IMR-90 (cell line): Measurements from ENCODE around the gene ARHGEF12. TPM values are rescaled to one million over a fixed set of nuclear protein-coding genes. Genes with fewer than 3 reads are reported as not detected.
A peak's percentile ranks its signal among the peaks of the same experiment; 100 is the strongest.

Experiments used
- ATAC-seq: fragments of 200-7000 bp; cut with Tn5 transposase; 2 replicates; pipeline ENCODE4 v1.9.1; 2020; ENCODE audit warnings: low read depth, mild to moderate bottlenecking, moderate library complexity
- BruUV-seq: library from RNA; stranded (reverse); fragments of 400-500 nt; replicated peaks from 2 replicates; lab custom pipeline; 2021; lab: Mats Ljungman, UMichigan
- CTCF ChIA-PET: fragments of 300-600 bp; formaldehyde crosslinking; extraction: SDS; loops from one replicate; lab custom pipeline; 2021; ENCODE audit warnings: antibody characterized with exemption; lab: Yijun Ruan, JAX
- POLR2A ChIA-PET: fragments of 300-600 bp; sonication (Branson Sonifier 250); formaldehyde crosslinking; loops from one replicate; lab custom pipeline; 2022; ENCODE audit warnings: antibody characterized with exemption; ENCODE audit not compliant: unreplicated experiment; lab: Charles Lee
- DNase-seq: peaks from one replicate; pipeline ENCODE4 v3.0.0; 2013
- H2AFZ ChIP-seq: replicated peaks from 2 replicates; pipeline ENCODE3; 2013; ENCODE audit warnings: low read length, mild to moderate bottlenecking; ENCODE audit not compliant: poor library complexity
- H2AK5ac ChIP-seq: 2 replicates; pipeline ENCODE4 v1.6.1; 2013; ENCODE audit warnings: low read depth, low read length, inconsistent platforms
- H2AK9ac ChIP-seq: replicated peaks from 2 replicates; pipeline ENCODE3; 2013; ENCODE audit warnings: mild to moderate bottlenecking, low read depth, low read length, moderate library complexity; ENCODE audit not compliant: poor library complexity
- H2BK120ac ChIP-seq: 2 replicates; pipeline ENCODE4 v1.6.1; 2013; ENCODE audit warnings: low read depth, low read length, inconsistent platforms
- H2BK15ac ChIP-seq: 3 replicates; pipeline ENCODE4 v1.6.1; 2013; ENCODE audit warnings: low read depth, low read length, inconsistent platforms
- H2BK20ac ChIP-seq: 2 replicates; pipeline ENCODE4 v1.6.1; 2013; ENCODE audit warnings: low read depth, mild to moderate bottlenecking, inconsistent platforms, low read length, moderate library complexity
- H2BK5ac ChIP-seq: 2 replicates; pipeline ENCODE4 v1.6.1; 2013; ENCODE audit warnings: mild to moderate bottlenecking, low read depth, low read length, inconsistent platforms; ENCODE audit not compliant: poor library complexity, severe bottlenecking
- H3K14ac ChIP-seq: replicated peaks from 2 replicates; pipeline ENCODE4 v1.6.1; 2013; ENCODE audit warnings: low read depth, low read length, inconsistent platforms
- H3K18ac ChIP-seq: 2 replicates; pipeline ENCODE4 v1.6.1; 2013; ENCODE audit warnings: low read depth, low read length, control low read depth
- H3K23ac ChIP-seq: 2 replicates; pipeline ENCODE4 v1.6.1; 2013; ENCODE audit warnings: low read depth, low read length, inconsistent platforms
- H3K27ac ChIP-seq: 2 replicates; pipeline ENCODE4 v1.5.1; 2013; ENCODE audit warnings: mild to moderate bottlenecking, control low read depth, low read length; ENCODE audit not compliant: insufficient read depth
- H3K27me3 ChIP-seq: 2 replicates; pipeline ENCODE4 v1.6.1; 2013; ENCODE audit warnings: low read length; ENCODE audit not compliant: control insufficient read depth, insufficient read depth
- H3K36me3 ChIP-seq: 2 replicates; pipeline ENCODE4 v1.6.1; 2013; ENCODE audit warnings: low read length, mixed read lengths; ENCODE audit not compliant: control insufficient read depth, insufficient read depth
- H3K4ac ChIP-seq: 2 replicates; pipeline ENCODE4 v1.6.1; 2013; ENCODE audit warnings: low read depth, low read length, inconsistent platforms
- H3K4me1 ChIP-seq: 2 replicates; pipeline ENCODE4 v1.6.1; 2013; ENCODE audit warnings: low read length, mixed read lengths; ENCODE audit not compliant: control insufficient read depth, insufficient read depth
- H3K4me2 ChIP-seq: 2 replicates; pipeline ENCODE4 v1.6.1; 2013; ENCODE audit warnings: low read depth, mild to moderate bottlenecking, control low read depth, low read length, moderate library complexity
- H3K4me3 ChIP-seq: 2 replicates; pipeline ENCODE4 v1.5.1; 2013; ENCODE audit warnings: low read depth, mild to moderate bottlenecking, control low read depth, low read length, moderate library complexity; ENCODE audit not compliant: insufficient read depth
- H3K56ac ChIP-seq: 2 replicates; pipeline ENCODE4 v1.6.1; 2013; ENCODE audit warnings: low read length, inconsistent platforms; ENCODE audit not compliant: insufficient read depth; ENCODE audit errors: extremely low read depth
- H3K79me1 ChIP-seq, 2 experiments: 2 replicates each; pipeline ENCODE4 v1.6.1; 2013; ENCODE audit warnings: low read length in 2 of 2, inconsistent platforms in 1 of 2, low read depth in 1 of 2
- H3K9ac ChIP-seq: 2 replicates; pipeline ENCODE4 v1.6.1; 2013; ENCODE audit warnings: low read depth, low read length, control low read depth
- H3K9me1 ChIP-seq: 2 replicates; pipeline ENCODE4 v1.6.1; 2013; ENCODE audit warnings: low read length, inconsistent platforms; ENCODE audit not compliant: insufficient read depth
- H3K9me3 ChIP-seq: 2 replicates; pipeline ENCODE4 v1.6.1; 2013; ENCODE audit warnings: low read length; ENCODE audit not compliant: control insufficient read depth, insufficient read depth
- H4K20me1 ChIP-seq: 2 replicates; pipeline ENCODE4 v1.6.1; 2013; ENCODE audit warnings: low read length, inconsistent platforms; ENCODE audit not compliant: insufficient read depth
- H4K5ac ChIP-seq: 2 replicates; pipeline ENCODE4 v1.6.1; 2013; ENCODE audit warnings: mild to moderate bottlenecking, low read depth, low read length, control low read depth
- H4K8ac ChIP-seq, 2 experiments: 2 replicates each; pipeline ENCODE4 v1.6.1; 2013; ENCODE audit warnings: low read depth in 2 of 2, low read length in 2 of 2, control low read depth in 1 of 2, inconsistent platforms in 1 of 2
- H4K91ac ChIP-seq: 2 replicates; pipeline ENCODE4 v1.6.1; 2013; ENCODE audit warnings: low read depth, low read length, inconsistent platforms; ENCODE audit not compliant: insufficient read depth
- BHLHE40 ChIP-seq: fragments of 150-350 bp; IDR thresholded peaks from 2 replicates; pipeline ENCODE4 v1.6.1; 2016; ENCODE audit warnings: mild to moderate bottlenecking, low read depth, low read length
- CHD1 ChIP-seq: IDR thresholded peaks from 2 replicates; pipeline ENCODE4 v1.6.1; 2012; ENCODE audit warnings: low read depth, low read length, improper control_type of control experiment
- CTCF ChIP-seq: conservative IDR thresholded peaks from 2 replicates; pipeline ENCODE4 v1.5.1; 2012; ENCODE audit warnings: mild to moderate bottlenecking, low read depth, low read length, improper control_type of control experiment
- FOS ChIP-seq: fragments of 150-350 bp; IDR thresholded peaks from 2 replicates; pipeline ENCODE4 v1.6.1; 2016; ENCODE audit warnings: low read depth, low read length
- MAFK ChIP-seq: IDR thresholded peaks from 2 replicates; pipeline ENCODE4 v1.6.1; 2012; ENCODE audit warnings: low read depth, low read length, improper control_type of control experiment
- MXI1 ChIP-seq: IDR thresholded peaks from 2 replicates; pipeline ENCODE4 v1.6.1; 2012; ENCODE audit warnings: low read depth, mild to moderate bottlenecking, low read length, moderate library complexity, borderline replicate concordance
- POLR2A ChIP-seq: IDR thresholded peaks from 2 replicates; pipeline ENCODE4 v1.6.1; 2012; ENCODE audit warnings: mild to moderate bottlenecking, low read depth, low read length
- RAD21 ChIP-seq: IDR thresholded peaks from 2 replicates; pipeline ENCODE4 v1.6.1; 2012; ENCODE audit warnings: low read length, improper control_type of control experiment
- RFX5 ChIP-seq: IDR thresholded peaks from 2 replicates; pipeline ENCODE4 v1.8.0; 2012; ENCODE audit warnings: low read depth, mild to moderate bottlenecking, low read length, moderate library complexity
- SMC3 ChIP-seq: fragments of 150-350 bp; IDR thresholded peaks from 2 replicates; pipeline ENCODE4 v1.6.1; 2016; ENCODE audit warnings: low read depth, mild to moderate bottlenecking, antibody characterized with exemption, low read length, moderate library complexity
- USF2 ChIP-seq: fragments of 150-350 bp; IDR thresholded peaks from 2 replicates; pipeline ENCODE4 v1.6.1; 2017; ENCODE audit warnings: mild to moderate bottlenecking, antibody characterized with exemption, low read length, low read depth
- WGBS, 2 experiments: methylation state at CpG; one replicate each; pipeline versions ENCODE4 v1.1.5 to v1.1.7; 2013; ENCODE audit warnings: missing lambda C conversion rate in 2 of 2; ENCODE audit not compliant: insufficient read length in 1 of 2; ENCODE audit errors: extremely low coverage in 2 of 2; 5-methylcytosine and 5-hydroxymethylcytosine counted together
- dilution Hi-C: fragments of 300-500 bp; cut with HindIII; formaldehyde crosslinking; loops from one replicate; pipeline ENCODE4 v1.14.3; 2018; ENCODE audit warnings: low sequenced_read_pairs; ENCODE audit not compliant: unreplicated experiment
- in situ Hi-C: fragments of 300-500 bp; cut with MboI; formaldehyde crosslinking; loops from 3 replicates; pipeline ENCODE4 v1.14.3; 2019; ENCODE audit warnings: low sequenced_read_pairs, inconsistent platforms, mixed read lengths
- intact Hi-C: fragments of 100-400 bp; cut with micrococcal nuclease; formaldehyde crosslinking; loops from 2 replicates; pipeline ENCODE4 v1.10.0; 2022
- polyA plus RNA-seq, 3 experiments: library from polyadenylated mRNA; depleted of rRNA; stranded (reverse); fragments of >200 nt; gene quantifications; 2 replicates each; pipeline ENCODE4 v1.2.3, GENCODE V29; 2012; ENCODE audit warnings: low replicate concordance in 1 of 3
- total RNA-seq: library from RNA; depleted of rRNA; stranded (reverse); fragments of >200 nt; gene quantifications from 2 replicates; pipeline ENCODE4 v1.2.3, GENCODE V29; 2012

The ARHGEF12 gene
- total and polyA plus RNA-seq, 2 of the 4 experiments (the other 2 are of a cell fraction): 25.5 to 115 TPM

- no peak for TF ChIP-seq CHD1
- no peak for TF ChIP-seq RAD21
- no peak for TF ChIP-seq RFX5
- no peak for TF ChIP-seq POLR2A
- TF ChIP-seq MAFK: no peak
- TF ChIP-seq FOS: no peak
- no peak for TF ChIP-seq SMC3
- TF ChIP-seq CTCF: no peak
- TF ChIP-seq BHLHE40: no peak
- TF ChIP-seq MXI1: no peak
- no peak for TF ChIP-seq USF2
- peaks cover 10 to 12% of the 10 kb centered on the region in 2 experiments; a peak in 3 of 4 replicates for H3K79me1 ChIP-seq
- no peak overlapping the region for H4K91ac ChIP-seq
- H3K14ac ChIP-seq: 0 out of 2 replicates have a peak overlapping the region, but pooled peaks have one; percentile 7
- intact Hi-C loops: loop anchor here (5.0 kb wide), 1 partner anchor 41 kb away; no protein-coding TSS in a partner anchor
- BruUV-seq: no TSS peak
- CTCF ChIA-PET: no interaction called here
- H3K4ac ChIP-seq: no peak overlapping the region
- POLR2A ChIA-PET: no interaction called here
- no peak overlapping the region for H3K23ac ChIP-seq
- in situ Hi-C loops: no loop called here
- no peak overlapping the region for H2AFZ ChIP-seq
- no peak overlapping the region; the same call in 1 of the 2 replicates for H4K5ac ChIP-seq
- H3K56ac ChIP-seq: no peak overlapping the region
- no peak overlapping the region for H2AK5ac ChIP-seq
- no peak overlapping the region for H2BK15ac ChIP-seq
- no peak overlapping the region for H3K9ac ChIP-seq
- no CpG with 5 or more reads among the region's 3 CpGs for WGBS, 2 experiments
- ATAC-seq (no peak), DNase-seq (no peak)
- H3K4me3 ChIP-seq: no peak overlapping the region
- peak overlapping the region; percentile 24; the same call in 1 of the 2 replicates for H3K18ac ChIP-seq
- H2AK9ac ChIP-seq: no peak overlapping the region
- peaks cover 3% of the 10 kb centered on the region; the same call in 1 of the 2 replicates for H3K9me1 ChIP-seq
- no peaks in the 10 kb centered on the region for H3K9me3 ChIP-seq
- no peaks in the 10 kb centered on the region for H3K27me3 ChIP-seq
- peaks cover 7% of the 10 kb centered on the region; the same call in 1 of the 2 replicates for H3K4me1 ChIP-seq
- no peak overlapping the region for H3K27ac ChIP-seq
- no peaks in the 10 kb centered on the region for H4K20me1 ChIP-seq
- dilution Hi-C loops: no loop called here
- H4K8ac ChIP-seq: no peak overlapping the region
- peak overlapping the region; percentile 17 for H2BK5ac ChIP-seq
- no peak overlapping the region for H3K4me2 ChIP-seq
- H2BK120ac ChIP-seq: 0 out of 2 replicates have a peak overlapping the region, but pooled peaks have one; percentile 14
- H3K36me3 ChIP-seq: peaks cover 42% of the 10 kb centered on the region
- H2BK20ac ChIP-seq: no peak overlapping the region
Measured at GRCh38 chr11:120473503-120473902, 137.3 kb downstream of the ARHGEF12 start.
